OCI-LY1 (cell line): ENCODE data around the gene ATF5.

ENCODE experiments used
- H2AFZ ChIP-seq: fragments of 200-600 bp; sonication (generic), shearing (Covaris generic); 2 replicates; pipeline ENCODE4 v1.6.0; 2014; ENCODE audit warnings: antibody characterized with exemption, mild to moderate bottlenecking, low read length
- H3F3A ChIP-seq: fragments of 200-600 bp; sonication (generic), shearing (Covaris generic); 2 replicates; pipeline ENCODE4 v1.6.0; 2014; ENCODE audit warnings: mild to moderate bottlenecking, antibody characterized with exemption, low read length, moderate library complexity; ENCODE audit not compliant: insufficient read depth
- H3K27ac ChIP-seq: fragments of 200-600 bp; sonication (generic); 2 replicates; pipeline ENCODE4 v1.5.1; 2014; ENCODE audit warnings: low read length, mixed run types, mild to moderate bottlenecking, low read depth; ENCODE audit not compliant: poor library complexity, severe bottlenecking
- H3K27me3 ChIP-seq: fragments of 200-600 bp; sonication (generic); 2 replicates; pipeline ENCODE4 v1.6.0; 2014; ENCODE audit warnings: antibody characterized with exemption, mild to moderate bottlenecking, low read length, moderate library complexity; ENCODE audit not compliant: insufficient read depth
- H3K36me3 ChIP-seq: fragments of 200-600 bp; sonication (generic); 2 replicates; pipeline ENCODE4 v1.6.1; 2014; ENCODE audit warnings: mild to moderate bottlenecking, antibody characterized with exemption, low read length, moderate library complexity, mixed read lengths; ENCODE audit not compliant: insufficient read depth
- H3K4me1 ChIP-seq: fragments of 200-600 bp; sonication (generic); 2 replicates; pipeline ENCODE4 v1.5.1; 2014; ENCODE audit warnings: mild to moderate bottlenecking, low read length, moderate library complexity; ENCODE audit not compliant: insufficient read depth, severe bottlenecking
- H3K4me2 ChIP-seq: fragments of 200-600 bp; sonication (generic), shearing (Covaris generic); 2 replicates; pipeline ENCODE4 v1.6.1; 2014; ENCODE audit warnings: low read length
- H3K4me3 ChIP-seq: fragments of 200-600 bp; sonication (generic); 2 replicates; pipeline ENCODE4 v1.5.1; 2014; ENCODE audit warnings: low read length, low read depth, mild to moderate bottlenecking, mixed read lengths; ENCODE audit not compliant: poor library complexity, severe bottlenecking
- H3K79me2 ChIP-seq: fragments of 200-600 bp; shearing (Covaris generic); 2 replicates; pipeline ENCODE4 v1.6.1; 2016; ENCODE audit warnings: mixed run types, low read length, mixed read lengths; ENCODE audit not compliant: insufficient read depth
- H3K9ac ChIP-seq: fragments of 200-600 bp; sonication (generic), shearing (Covaris generic); 2 replicates; pipeline ENCODE4 v1.6.1; 2014; ENCODE audit warnings: mild to moderate bottlenecking, low read length, mixed read lengths
- H3K9me2 ChIP-seq: fragments of 200-600 bp; sonication (generic), shearing (Covaris generic); 2 replicates; pipeline ENCODE4 v1.6.1; 2014; ENCODE audit warnings: low read depth, mild to moderate bottlenecking, low read length, mixed read lengths
- H3K9me3 ChIP-seq: fragments of 200-600 bp; shearing (Covaris generic); 2 replicates; pipeline ENCODE4 v1.6.1; 2014; ENCODE audit warnings: low read length, mixed read lengths
- H4K20me1 ChIP-seq: fragments of 200-600 bp; sonication (generic), shearing (Covaris generic); 2 replicates; pipeline ENCODE4 v1.6.0; 2016; ENCODE audit warnings: mild to moderate bottlenecking, low read length; ENCODE audit not compliant: insufficient read depth
- CTCF ChIP-seq: fragments of 200-600 bp; sonication (generic), shearing (Covaris generic); IDR thresholded peaks from 2 replicates; pipeline ENCODE4 v1.5.1; 2017; ENCODE audit warnings: mild to moderate bottlenecking, antibody characterized with exemption, low read length, moderate library complexity, mixed read lengths
- EZH2 ChIP-seq: fragments of 200-600 bp; sonication (generic), shearing (Covaris generic); IDR thresholded peaks from 2 replicates; pipeline ENCODE4 v1.8.0; 2017; ENCODE audit warnings: borderline replicate concordance, mixed run types, mild to moderate bottlenecking, antibody characterized with exemption, low read length, moderate library complexity, mixed read lengths

The ATF5 gene

GRCh38 chr19:49912965-49913685, 15.9 kb upstream of the ATF5 start:
- H2AFZ ChIP-seq, result no peak overlapping the region
- H3K9me3 ChIP-seq, result no peaks in the 10 kb centered on the region
- H4K20me1 ChIP-seq, result no peaks in the 10 kb centered on the region
- 0 out of 2 replicates have a peak, but pooled peaks cover 2% of the 10 kb centered on the region for H3K79me2 ChIP-seq
- H3K4me1 ChIP-seq, result peaks cover 74% of the 10 kb centered on the region
- peak overlapping the region; percentile 55 for H3K27ac ChIP-seq
- peaks cover 91% of the 10 kb centered on the region for H3K36me3 ChIP-seq
- no peak overlapping the region for H3K4me3 ChIP-seq
- no peak overlapping the region; the same call in 1 of the 2 replicates for H3K4me2 ChIP-seq
- H3K9me2 ChIP-seq, result no peaks in the 10 kb centered on the region
- no peaks in the 10 kb centered on the region for H3K27me3 ChIP-seq
- no peak overlapping the region for H3K9ac ChIP-seq
- TF ChIP-seq CTCF (peak; percentile 77), EZH2 (no peak)
- no peaks in the 10 kb centered on the region for H3F3A ChIP-seq

- H3K9me2 ChIP-seq, result no peaks in the 10 kb centered on the region
- H3K27ac ChIP-seq, result peak overlapping the region; percentile 55
- no peak overlapping the region for H3K9ac ChIP-seq
- H3K36me3 ChIP-seq, result peaks cover 90% of the 10 kb centered on the region
- peaks cover 6% of the 10 kb centered on the region; the same call in 1 of the 2 replicates for H3K79me2 ChIP-seq
- H3K27me3 ChIP-seq, result no peaks in the 10 kb centered on the region
- H3K4me3 ChIP-seq, result no peak overlapping the region
- TF ChIP-seq CTCF, result no peak
- H3K4me2 ChIP-seq, result no peak overlapping the region; the same call in 1 of the 2 replicates
- H3K9me3 ChIP-seq, result no peaks in the 10 kb centered on the region
- H2AFZ ChIP-seq, result no peak overlapping the region
- no peaks in the 10 kb centered on the region for H3F3A ChIP-seq
- peaks cover 72% of the 10 kb centered on the region for H3K4me1 ChIP-seq
- H4K20me1 ChIP-seq, result no peaks in the 10 kb centered on the region
Observed at GRCh38 chr19:49913720-49914119, 15.3 kb upstream of the ATF5 start.

GRCh38 chr19:49915271-49915670, 13.7 kb upstream of the ATF5 start:
- Histone ChIP-seq H3K4me3 (no peak overlapping the region), H3K27me3 (no peaks in the 10 kb centered on the region), H3K4me1 (peaks cover 71% of the 10 kb centered on the region), H2AFZ (no peak overlapping the region), H3K9me2 (no peaks in the 10 kb centered on the region), H3K79me2 (peaks cover 17% of the 10 kb centered on the region), H3K9me3 (no peaks in the 10 kb centered on the region), H3K27ac (no peak overlapping the region), H3K9ac (no peak overlapping the region), H4K20me1 (no peaks in the 10 kb centered on the region), H3K4me2 (no peak overlapping the region), H3F3A (no peaks in the 10 kb centered on the region), H3K36me3 (peaks cover 82% of the 10 kb centered on the region)
- TF ChIP-seq EZH2 (no peak), CTCF (peak; percentile 20; the same call in 1 of the 2 replicates)
